ENCODE results near the gene TGM6.

GRCh38 chr20:2346188-2346587 is 34.5 kb upstream of the TGM6 start:
- TF ChIP-seq, protein P1, sequence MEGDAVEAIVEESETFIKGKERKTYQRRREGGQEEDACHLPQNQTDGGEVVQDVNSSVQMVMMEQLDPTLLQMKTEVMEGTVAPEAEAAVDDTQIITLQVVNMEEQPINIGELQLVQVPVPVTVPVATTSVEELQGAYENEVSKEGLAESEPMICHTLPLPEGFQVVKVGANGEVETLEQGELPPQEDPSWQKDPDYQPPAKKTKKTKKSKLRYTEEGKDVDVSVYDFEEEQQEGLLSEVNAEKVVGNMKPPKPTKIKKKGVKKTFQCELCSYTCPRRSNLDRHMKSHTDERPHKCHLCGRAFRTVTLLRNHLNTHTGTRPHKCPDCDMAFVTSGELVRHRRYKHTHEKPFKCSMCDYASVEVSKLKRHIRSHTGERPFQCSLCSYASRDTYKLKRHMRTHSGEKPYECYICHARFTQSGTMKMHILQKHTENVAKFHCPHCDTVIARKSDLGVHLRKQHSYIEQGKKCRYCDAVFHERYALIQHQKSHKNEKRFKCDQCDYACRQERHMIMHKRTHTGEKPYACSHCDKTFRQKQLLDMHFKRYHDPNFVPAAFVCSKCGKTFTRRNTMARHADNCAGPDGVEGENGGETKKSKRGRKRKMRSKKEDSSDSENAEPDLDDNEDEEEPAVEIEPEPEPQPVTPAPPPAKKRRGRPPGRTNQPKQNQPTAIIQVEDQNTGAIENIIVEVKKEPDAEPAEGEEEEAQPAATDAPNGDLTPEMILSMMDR (IDR thresholded peaks at IDR 0.05): no peak
- no peak for TF ChIP-seq POLR2A (IDR thresholded peaks at IDR 0.05)
